GM10266 (cell line): Measurements from ENCODE around the gene PHIP.

Experiments used
- DNase-seq: peaks from one replicate; pipeline ENCODE4 v3.0.0; 2012; ENCODE audit errors: extremely low spot score
- CTCF ChIP-seq: IDR thresholded peaks from 2 replicates; pipeline ENCODE4 v1.5.1; 2012; ENCODE audit warnings: mild to moderate bottlenecking, low read depth; ENCODE audit not compliant: control insufficient read depth, insufficient read depth; ENCODE audit errors: missing control alignments

The PHIP gene

GRCh38 chr6:79028641-79029314, 49.3 kb downstream of the PHIP start:
- no peak for DNase-seq
- no peak for TF ChIP-seq CTCF

- DNase-seq, result no peak
- TF ChIP-seq CTCF, result no peak
Measured at GRCh38 chr6:79011940-79012339, 66.1 kb downstream of the PHIP start.

GRCh38 chr6:79010422-79010821, 67.6 kb downstream of the PHIP start:
- no peak for TF ChIP-seq CTCF
- no peak for DNase-seq

- no peak for TF ChIP-seq CTCF
- DNase-seq, result no peak
Measured at GRCh38 chr6:79009819-79010218, 68.2 kb downstream of the PHIP start.

- DNase-seq, result no peak
- TF ChIP-seq CTCF, result no peak
Measured at GRCh38 chr6:79005497-79005896, 72.6 kb downstream of the PHIP start.

GRCh38 chr6:79005024-79005423, 73.0 kb downstream of the PHIP start:
- DNase-seq, result no peak
- TF ChIP-seq CTCF, result no peak

GRCh38 chr6:79004239-79004638, 73.8 kb downstream of the PHIP start:
- TF ChIP-seq CTCF, result no peak
- DNase-seq, result no peak
